NCI-H2227 (cell line): Measurements from ENCODE around the gene GNE.

Experiments used
- DNase-seq: peaks from one replicate; lab custom pipeline; 2025; ENCODE audit not compliant: unreplicated experiment; lab: John Stamatoyannopoulos, UW

The GNE gene

DNA sequence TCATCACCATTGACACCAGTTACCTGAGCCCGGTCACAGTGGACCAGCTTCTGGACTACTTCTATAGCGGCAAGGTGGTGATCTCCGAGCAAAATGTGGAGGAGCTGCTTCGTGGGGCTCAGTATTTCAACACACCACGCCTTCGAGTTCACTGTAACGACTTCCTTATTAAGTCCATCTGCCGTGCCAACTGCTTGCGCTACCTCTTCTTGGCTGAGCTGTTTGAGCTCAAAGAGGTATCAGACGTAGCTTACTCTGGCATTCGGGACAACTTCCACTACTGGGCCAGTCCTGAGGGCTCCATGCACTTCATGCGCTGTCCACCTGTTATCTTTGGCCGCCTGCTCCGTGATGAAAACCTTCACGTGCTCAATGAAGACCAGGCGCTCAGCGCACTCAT, 88.5 kb downstream of the GNE start:
- DNase-seq, result no peak

DNA sequence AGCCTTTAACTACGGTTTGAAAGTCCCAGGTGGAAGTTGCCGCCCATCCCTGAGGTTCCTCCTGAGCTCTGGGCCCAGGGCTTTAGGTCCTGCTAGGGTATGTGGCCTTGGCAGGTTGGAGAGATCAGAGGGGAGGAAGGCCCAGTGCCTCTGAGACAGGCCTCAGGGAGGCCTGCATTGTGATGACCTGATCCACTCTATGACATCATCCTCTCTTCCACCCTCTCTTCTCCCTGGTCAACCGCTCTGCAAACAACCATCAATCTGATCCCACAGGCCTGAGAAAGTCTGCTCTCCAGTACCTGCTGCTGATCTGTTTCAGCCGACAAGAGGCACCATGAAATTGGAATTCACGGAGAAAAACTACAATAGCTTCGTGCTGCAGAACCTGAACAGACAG, 89.1 kb downstream of the GNE start, which contains the start of gene CCIN:
TSS of gene CCIN (plus strand) at position 223 of the 400 bp plus-strand sequence. CDS start at position 338, 115 bp downstream.
- no peak for DNase-seq

DNA sequence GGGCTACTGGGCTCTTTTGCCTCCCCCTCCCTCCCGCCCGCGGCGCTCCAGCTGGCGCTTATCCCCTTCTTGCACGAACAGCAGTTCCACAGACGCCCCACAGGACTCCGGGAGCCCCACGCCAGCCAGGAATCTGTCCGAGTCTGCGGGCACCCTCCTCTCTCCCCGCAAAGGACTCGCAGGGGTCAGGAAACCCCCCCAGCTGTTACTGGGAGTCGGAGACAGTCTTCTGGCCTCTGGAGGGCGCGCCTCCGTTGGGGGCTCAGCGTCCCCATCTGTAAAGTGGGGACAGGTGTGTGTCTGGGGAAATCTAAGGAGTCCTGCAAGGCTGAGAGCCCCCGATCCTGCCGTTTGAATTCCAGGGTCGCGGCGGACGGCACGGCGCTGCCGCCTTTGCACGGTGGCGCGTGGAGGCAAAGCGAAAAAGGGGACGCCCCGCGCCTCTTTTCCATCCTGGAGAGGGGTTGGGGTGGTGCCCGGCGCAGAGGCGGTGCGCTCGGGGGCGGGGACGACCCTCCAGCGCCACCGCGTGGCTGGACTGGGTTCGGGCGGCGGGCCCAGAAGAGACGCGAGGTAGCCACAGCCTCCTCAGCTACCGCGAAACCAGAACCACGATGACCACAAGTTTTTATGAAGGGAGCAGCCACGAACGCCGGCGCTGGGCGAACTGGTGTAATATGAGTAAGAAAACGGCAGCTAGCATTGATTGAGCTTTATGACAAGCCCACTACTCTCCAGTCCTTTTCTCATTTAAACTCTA, 91.9 kb downstream of the GNE start:
- DNase-seq, result peak; percentile 75

DNA sequence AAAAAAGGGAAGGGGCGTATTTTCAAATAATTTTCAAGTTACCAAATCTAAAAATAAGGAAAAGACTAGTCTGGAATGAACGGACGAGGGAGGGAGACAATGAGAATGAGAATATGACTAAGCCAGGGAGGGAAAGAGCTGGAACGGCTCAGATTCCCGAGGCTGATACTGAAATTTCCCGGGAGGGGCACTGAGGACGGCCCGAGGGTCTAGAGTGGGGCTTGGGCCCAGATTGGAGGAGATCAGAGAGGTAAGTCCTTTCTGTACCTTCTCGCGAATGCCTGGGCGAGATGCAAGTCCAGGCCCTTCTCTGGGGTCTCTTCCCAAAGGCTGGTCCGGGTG, 92.5 kb downstream of the GNE start:
- DNase-seq, result no peak

DNA sequence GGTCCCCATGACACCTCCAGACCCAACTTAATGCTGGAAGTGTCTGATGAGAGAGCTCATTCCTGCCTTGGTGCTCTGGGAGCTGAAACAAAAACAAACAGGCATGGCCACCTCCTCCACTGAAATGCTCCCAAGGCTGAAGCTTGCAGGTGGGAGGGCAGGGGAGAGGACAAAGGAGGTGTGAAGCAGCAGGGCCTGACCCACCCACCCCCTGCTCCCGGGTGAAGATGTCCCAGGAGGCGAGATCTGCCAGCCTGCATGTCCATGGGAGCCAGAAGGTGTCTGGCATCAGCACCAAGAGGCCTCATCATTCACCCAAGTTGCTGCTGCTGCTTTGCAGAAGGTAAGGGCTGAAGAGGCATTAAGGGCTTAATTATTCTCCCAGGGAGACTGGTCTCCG, 93.3 kb downstream of the GNE start:
- no peak for DNase-seq
